Mammary epithelial cell (primary cell): Measurements from ENCODE around the gene DOLPP1.

ENCODE experiments used
- EZH2 ChIP-seq: IDR thresholded peaks from 2 replicates; pipeline ENCODE4 v1.6.1; 2012; ENCODE audit warnings: low read length, inconsistent platforms, borderline replicate concordance
- TF ChIP-seq, protein P1 (sequence below), 2 donors: IDR thresholded peaks in 1 of 2; conservative IDR thresholded peaks in 1 of 2; 2 replicates each; pipeline ENCODE4 v1.5.1; 2011 to 2012; ENCODE audit warnings: inconsistent platforms in 2 of 2, low read length in 2 of 2, mild to moderate bottlenecking in 2 of 2, control low read depth in 1 of 2, low read depth in 1 of 2; ENCODE audit not compliant: insufficient read depth in 1 of 2; ENCODE audit errors: extremely low read depth in 1 of 2

GRCh38 chr9:129052592-129052991, 28.3 kb upstream of the DOLPP1 start:
- TF ChIP-seq, protein P1, sequence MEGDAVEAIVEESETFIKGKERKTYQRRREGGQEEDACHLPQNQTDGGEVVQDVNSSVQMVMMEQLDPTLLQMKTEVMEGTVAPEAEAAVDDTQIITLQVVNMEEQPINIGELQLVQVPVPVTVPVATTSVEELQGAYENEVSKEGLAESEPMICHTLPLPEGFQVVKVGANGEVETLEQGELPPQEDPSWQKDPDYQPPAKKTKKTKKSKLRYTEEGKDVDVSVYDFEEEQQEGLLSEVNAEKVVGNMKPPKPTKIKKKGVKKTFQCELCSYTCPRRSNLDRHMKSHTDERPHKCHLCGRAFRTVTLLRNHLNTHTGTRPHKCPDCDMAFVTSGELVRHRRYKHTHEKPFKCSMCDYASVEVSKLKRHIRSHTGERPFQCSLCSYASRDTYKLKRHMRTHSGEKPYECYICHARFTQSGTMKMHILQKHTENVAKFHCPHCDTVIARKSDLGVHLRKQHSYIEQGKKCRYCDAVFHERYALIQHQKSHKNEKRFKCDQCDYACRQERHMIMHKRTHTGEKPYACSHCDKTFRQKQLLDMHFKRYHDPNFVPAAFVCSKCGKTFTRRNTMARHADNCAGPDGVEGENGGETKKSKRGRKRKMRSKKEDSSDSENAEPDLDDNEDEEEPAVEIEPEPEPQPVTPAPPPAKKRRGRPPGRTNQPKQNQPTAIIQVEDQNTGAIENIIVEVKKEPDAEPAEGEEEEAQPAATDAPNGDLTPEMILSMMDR (conservative IDR thresholded peaks at IDR 0.05 in 1 of 2, IDR thresholded peaks at IDR 0.05 in 1 of 2; ENCODE audit: extremely low read depth in 1 of 2, insufficient read depth in 1 of 2, low read depth in 1 of 2, low read length in 2 of 2) = no peak
- TF ChIP-seq EZH2 = no peak
